Activated naive CD8-positive, alpha-beta T cell (primary cell): ENCODE measurements around the gene ZNF853.
"Not testable (repeated sequence)": the region's sequence is repeated elsewhere in the genome, so short reads cannot be mapped to it uniquely, and the experiment has no call there.

ENCODE experiments used
- H3K27ac Mint-ChIP-seq: one replicate; pipeline ENCODE4 v1.8.0; 2021; ENCODE audit warnings: mixed read lengths
- H3K27me3 Mint-ChIP-seq: one replicate; pipeline ENCODE4 v1.8.0; 2021; ENCODE audit warnings: mixed read lengths
- H3K36me3 Mint-ChIP-seq: one replicate; pipeline ENCODE4 v1.8.0; 2021; ENCODE audit warnings: mixed read lengths
- H3K4me1 Mint-ChIP-seq: one replicate; pipeline ENCODE4 v1.8.0; 2021; ENCODE audit warnings: low read depth, mixed read lengths
- H3K4me3 Mint-ChIP-seq: one replicate; pipeline ENCODE4 v1.8.0; 2021; ENCODE audit warnings: mild to moderate bottlenecking, mixed read lengths
- H3K9me3 Mint-ChIP-seq: one replicate; pipeline ENCODE4 v1.8.0; 2021; ENCODE audit warnings: low read depth, mixed read lengths

The ZNF853 gene

DNA sequence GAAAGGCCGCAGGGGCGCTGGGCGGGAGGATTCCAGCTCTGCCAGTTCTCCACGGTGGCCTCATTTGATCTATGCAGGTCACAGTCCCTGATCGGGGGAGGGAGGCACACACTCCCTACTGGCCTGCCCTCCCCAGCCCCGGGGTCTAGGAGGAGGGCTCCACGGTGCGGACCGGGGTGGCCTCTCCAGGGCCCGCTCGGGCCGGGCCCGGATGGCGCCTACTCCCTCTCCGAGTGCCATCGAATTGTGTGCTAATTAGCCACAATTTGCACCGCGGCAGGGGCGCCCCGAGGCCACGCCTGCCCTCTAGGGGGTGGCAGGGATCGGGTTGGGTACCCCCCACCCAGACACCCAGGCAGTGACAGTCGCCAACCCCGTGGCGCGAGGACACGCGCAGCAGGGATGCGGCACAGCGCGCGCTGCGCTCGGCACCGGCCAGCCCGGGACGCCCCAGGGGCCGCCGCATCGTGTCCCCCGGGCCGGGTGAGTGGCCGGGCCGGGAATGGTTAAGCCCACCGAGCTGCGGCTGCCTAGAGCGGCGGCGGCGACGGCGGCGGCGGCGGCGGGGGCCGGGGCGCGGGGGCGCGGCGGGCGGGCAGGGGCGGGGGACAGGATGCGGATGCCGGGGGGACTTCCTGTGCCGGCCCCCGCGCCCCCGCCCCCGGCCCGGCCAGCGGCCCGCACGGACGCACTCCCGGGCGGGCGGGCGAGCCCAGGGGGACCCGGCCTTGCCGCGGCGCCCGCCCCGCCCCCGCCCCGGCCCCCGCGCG is at the start of gene ZNF853:
Gene ZNF853 (plus strand): TSS at position 658 of the 770 bp plus-strand sequence. CDS start 565 bp downstream, outside the sequence.
- Mint-ChIP-seq H3K36me3 (no peaks in the 10 kb centered on the region), H3K4me3 (peak within 1 kb of the TSS; percentile 87), H3K27me3 (no peaks in the 10 kb centered on the region), H3K27ac (peak within 1 kb of the TSS; percentile 79), H3K4me1 (peaks cover 25% of the 10 kb centered on the region), H3K9me3 (no peaks in the 10 kb centered on the region)

DNA sequence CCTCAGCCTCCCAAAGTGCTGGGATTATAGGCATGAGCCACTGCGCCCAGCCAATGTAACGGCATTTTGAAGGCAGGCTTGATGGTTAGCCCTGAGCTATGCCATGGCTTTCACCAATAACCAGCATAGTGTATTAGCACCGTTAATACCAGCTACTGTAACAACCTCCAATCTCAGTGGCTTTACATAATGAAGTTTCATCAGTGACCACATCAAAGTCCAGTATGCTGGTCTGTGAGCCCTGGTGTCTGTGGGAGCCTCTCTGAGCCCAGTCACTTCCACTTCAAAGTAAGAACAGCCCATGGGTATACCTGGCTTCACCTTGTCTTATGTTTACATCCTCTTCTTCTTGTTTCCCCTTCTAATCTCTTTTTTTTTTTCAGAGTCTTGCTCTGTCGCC is 49.8 kb upstream of the ZNF853 start:
- Mint-ChIP-seq H3K36me3 (no peaks in the 10 kb centered on the region), H3K4me1 (no peaks in the 10 kb centered on the region), H3K27ac (no peak overlapping the region), H3K27me3 (no peaks in the 10 kb centered on the region), H3K4me3 (no peak overlapping the region), H3K9me3 (no peaks in the 10 kb centered on the region)

DNA sequence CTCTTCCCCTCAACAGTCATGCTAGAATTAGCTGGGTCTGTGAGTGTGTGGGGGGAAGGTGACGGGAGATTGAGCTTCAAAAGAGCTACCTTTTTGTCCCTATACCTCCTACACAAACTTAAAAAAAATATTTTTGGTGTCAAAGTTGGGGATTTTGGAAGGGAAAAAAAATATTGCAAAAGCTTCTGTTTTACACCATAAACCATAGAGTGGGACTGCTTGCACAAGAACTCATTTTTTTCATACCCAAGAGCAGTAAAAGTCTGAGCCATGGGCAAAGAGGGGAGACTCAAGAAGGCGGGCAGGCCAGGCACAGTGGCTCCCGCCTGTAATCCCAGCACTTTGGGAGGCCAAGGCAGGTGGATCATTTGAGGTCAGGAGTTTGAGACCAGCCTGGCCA is 47.5 kb upstream of the ZNF853 start:
- no peak overlapping the region for H3K27ac Mint-ChIP-seq
- no peaks in the 10 kb centered on the region for H3K27me3 Mint-ChIP-seq
- H3K36me3 Mint-ChIP-seq, result no peaks in the 10 kb centered on the region
- H3K9me3 Mint-ChIP-seq, result no peaks in the 10 kb centered on the region
- no peak overlapping the region for H3K4me3 Mint-ChIP-seq
- no peaks in the 10 kb centered on the region for H3K4me1 Mint-ChIP-seq

DNA sequence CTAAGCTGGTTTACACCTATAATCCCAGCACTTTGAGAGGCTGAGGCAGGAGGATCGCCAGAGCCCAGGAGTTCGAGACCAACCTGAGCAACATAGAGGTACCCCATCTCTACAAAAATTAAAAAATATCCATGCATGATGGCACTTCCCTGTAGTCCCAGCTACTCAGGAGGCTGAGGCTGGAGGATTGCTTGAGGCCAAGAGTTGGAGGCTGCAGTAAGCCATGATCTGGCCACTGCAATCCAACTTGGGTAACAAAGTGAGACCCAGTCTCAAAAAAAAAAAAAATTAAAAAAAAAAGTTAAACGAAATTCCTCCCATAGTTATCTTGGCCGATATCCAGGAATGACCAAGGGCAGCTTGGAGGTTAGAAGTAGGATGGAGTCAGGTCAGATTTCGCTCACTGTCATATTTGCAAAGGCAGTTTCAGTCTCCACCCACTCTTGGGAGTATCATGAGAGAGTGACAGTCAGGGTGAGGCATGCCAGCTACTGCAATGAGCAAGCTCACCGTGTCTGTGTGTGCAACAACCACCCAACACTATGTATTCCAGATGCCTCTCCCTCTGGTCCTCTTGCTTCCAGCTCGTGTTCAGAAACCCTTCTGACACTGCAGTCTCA is 44.1 kb upstream of the ZNF853 start:
- H3K9me3 Mint-ChIP-seq, result no peaks in the 10 kb centered on the region
- no peaks in the 10 kb centered on the region for H3K36me3 Mint-ChIP-seq
- H3K27me3 Mint-ChIP-seq, result no peaks in the 10 kb centered on the region
- no peaks in the 10 kb centered on the region for H3K4me1 Mint-ChIP-seq
- H3K4me3 Mint-ChIP-seq, result no peak overlapping the region
- H3K27ac Mint-ChIP-seq, result no peak overlapping the region

DNA sequence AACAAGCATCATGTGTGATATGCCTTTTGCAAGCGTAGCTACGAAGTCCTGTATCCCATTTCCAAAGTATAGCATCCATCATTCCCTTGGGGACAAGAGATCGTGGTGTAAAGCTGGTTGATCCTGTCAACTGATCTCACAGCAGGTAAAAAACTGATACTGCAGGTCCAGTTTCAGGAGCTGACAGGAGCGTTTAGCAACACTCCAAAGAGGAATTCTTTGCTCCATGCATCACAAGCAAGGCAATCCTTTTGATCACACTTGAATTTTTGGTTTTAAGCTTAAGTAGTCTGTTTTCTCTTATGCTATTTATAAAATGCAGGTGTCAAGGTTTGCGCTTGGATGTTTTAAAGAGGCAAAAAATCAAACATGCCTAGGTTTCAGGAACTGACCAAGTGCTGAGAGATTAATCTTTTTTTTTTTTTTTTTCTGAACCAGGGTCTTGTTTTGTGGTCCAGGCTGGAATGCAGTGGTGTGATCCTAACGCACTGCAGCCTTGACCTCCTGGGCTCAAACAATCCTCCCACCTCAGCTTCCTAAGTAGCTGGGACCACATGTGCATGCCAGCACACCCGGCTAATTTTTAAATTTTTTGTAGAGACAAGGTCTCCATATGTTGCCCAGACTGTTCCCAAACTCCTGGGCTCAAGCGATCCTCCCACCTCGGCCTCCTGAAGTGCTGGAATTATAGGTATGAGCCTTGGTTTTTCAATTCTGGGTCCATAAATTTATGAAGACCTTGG is 40.0 kb upstream of the ZNF853 start:
- peaks cover 3% of the 10 kb centered on the region for H3K36me3 Mint-ChIP-seq
- no peak overlapping the region for H3K27ac Mint-ChIP-seq
- H3K4me3 Mint-ChIP-seq, result peak overlapping the region; percentile 78
- peaks cover 13% of the 10 kb centered on the region for H3K4me1 Mint-ChIP-seq
- no peaks in the 10 kb centered on the region for H3K9me3 Mint-ChIP-seq
- H3K27me3 Mint-ChIP-seq, result no peaks in the 10 kb centered on the region

DNA sequence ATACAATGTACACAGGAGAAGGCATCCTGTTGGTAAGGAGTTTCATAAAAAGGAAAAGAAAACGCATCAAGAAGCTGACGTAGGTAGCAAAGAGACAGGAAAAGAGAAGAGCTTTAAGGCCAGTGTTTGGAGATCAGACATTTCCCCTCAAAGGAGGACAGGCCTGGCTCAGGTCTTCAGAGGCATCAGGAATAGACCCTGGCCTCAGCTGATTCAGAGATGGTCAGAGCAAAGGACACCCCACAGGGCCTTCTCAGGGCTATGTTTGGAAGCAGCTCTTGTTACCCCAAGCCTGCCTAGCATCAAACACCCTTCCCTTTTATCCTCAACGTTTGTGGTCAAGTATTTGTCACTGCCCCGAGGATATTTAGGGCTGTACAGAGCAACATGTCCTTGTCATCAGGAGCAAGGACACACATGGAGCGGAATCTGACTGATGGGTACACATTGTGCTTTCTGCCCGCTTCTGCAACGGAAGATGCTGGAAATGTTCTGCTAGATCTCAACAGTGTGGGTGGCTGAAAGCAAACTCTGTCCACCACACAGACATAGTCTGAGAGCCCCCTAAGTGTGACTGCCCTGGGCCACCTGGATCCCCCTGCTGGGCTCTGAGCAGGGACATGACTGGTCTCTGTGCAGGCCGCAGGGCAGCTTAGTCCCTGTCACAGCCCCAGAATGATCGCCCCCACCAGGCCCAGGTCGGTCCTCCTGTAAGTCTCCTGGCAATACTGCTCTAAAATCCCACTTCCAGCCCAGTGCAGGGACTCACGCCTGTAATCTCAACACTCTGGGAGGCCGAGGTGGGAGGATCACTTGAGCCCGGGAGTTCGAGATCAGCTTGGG is 39.2 kb upstream of the ZNF853 start:
- H3K4me3 Mint-ChIP-seq, result peak overlapping the region; percentile 78
- H3K36me3 Mint-ChIP-seq, result peaks cover 6% of the 10 kb centered on the region
- peaks cover 13% of the 10 kb centered on the region for H3K4me1 Mint-ChIP-seq
- H3K9me3 Mint-ChIP-seq, result no peaks in the 10 kb centered on the region
- H3K27me3 Mint-ChIP-seq, result no peaks in the 10 kb centered on the region
- peak overlapping the region; percentile 70 for H3K27ac Mint-ChIP-seq

DNA sequence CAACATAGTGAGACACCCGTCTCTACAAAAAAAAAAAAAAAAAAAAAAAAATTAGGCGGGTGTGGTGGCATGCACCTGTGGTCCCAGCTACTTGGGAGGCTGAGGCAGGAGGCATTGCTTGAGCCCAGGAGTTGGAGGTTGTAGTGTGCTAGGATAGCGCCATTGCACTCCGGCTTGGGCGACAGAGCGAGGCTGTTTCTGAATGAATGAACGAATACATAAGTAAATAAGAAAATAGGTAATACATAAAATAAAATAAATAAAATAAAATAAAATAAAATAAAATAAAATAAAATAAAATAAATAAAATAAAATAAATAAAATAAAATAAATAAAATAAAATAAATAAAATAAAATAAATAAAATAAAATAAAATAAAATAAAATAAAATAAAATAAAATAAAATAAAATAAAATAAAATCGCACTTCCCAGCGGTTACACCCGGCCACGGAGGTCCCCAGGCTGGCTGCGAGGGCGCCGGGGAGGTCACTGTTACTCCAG is 38.5 kb upstream of the ZNF853 start:
- peak overlapping the region; percentile 73 for H3K27ac Mint-ChIP-seq
- H3K36me3 Mint-ChIP-seq, H3K9me3 Mint-ChIP-seq, H3K27me3 Mint-ChIP-seq: not testable (repeated sequence)
- peaks cover 13% of the 10 kb centered on the region for H3K4me1 Mint-ChIP-seq
- peak overlapping the region; percentile 78 for H3K4me3 Mint-ChIP-seq

DNA sequence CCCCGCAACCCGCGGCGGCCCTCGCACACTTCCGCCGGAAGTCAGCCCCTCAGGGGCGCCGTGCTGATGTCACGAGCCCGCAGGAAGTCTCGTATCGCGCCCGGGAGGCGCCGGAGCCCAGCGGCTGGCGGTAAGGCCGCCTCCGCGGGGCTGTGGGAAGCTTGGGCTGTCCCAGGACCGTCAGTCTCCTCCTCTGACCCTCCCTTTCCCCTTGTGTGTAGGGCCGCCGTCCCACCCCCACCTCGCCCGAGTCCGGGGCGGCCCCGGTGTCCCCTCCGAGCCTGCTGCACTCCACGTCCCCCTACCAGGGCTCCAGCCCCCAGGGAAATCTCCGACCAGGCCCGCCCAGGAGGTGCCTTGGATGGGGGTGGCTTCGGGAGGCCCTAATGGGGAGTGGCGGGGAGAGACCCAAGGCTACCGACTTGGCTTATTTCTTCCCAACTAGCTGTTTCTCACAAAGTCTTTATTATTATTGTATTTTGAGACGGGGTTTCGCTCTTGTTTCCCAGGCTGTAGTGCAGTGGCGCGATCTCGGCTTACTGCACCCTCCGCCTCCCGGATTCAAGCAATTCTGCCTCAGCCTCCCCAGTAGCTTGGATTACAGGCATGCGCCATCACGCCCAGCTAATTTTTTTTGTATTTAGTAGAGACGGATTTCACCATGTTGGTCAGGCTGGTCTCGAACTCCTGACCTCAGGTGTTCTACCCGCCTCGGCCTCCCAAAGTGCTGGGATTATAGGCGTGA is 37.9 kb upstream of the ZNF853 start, which contains the start of gene ZDHHC4:
Gene ZDHHC4 (plus strand): TSS at position 86 of the 745 bp plus-strand sequence. CDS start 3,108 bp downstream, outside the sequence.
- peak within 1 kb of the TSS; percentile 86 for H3K27ac Mint-ChIP-seq
- H3K36me3 Mint-ChIP-seq, result peaks cover 7% of the 10 kb centered on the region
- peak within 1 kb of the TSS; percentile 87 for H3K4me3 Mint-ChIP-seq
- H3K9me3 Mint-ChIP-seq, result no peaks in the 10 kb centered on the region
- H3K4me1 Mint-ChIP-seq, result peaks cover 13% of the 10 kb centered on the region
- H3K27me3 Mint-ChIP-seq, result no peaks in the 10 kb centered on the region

DNA sequence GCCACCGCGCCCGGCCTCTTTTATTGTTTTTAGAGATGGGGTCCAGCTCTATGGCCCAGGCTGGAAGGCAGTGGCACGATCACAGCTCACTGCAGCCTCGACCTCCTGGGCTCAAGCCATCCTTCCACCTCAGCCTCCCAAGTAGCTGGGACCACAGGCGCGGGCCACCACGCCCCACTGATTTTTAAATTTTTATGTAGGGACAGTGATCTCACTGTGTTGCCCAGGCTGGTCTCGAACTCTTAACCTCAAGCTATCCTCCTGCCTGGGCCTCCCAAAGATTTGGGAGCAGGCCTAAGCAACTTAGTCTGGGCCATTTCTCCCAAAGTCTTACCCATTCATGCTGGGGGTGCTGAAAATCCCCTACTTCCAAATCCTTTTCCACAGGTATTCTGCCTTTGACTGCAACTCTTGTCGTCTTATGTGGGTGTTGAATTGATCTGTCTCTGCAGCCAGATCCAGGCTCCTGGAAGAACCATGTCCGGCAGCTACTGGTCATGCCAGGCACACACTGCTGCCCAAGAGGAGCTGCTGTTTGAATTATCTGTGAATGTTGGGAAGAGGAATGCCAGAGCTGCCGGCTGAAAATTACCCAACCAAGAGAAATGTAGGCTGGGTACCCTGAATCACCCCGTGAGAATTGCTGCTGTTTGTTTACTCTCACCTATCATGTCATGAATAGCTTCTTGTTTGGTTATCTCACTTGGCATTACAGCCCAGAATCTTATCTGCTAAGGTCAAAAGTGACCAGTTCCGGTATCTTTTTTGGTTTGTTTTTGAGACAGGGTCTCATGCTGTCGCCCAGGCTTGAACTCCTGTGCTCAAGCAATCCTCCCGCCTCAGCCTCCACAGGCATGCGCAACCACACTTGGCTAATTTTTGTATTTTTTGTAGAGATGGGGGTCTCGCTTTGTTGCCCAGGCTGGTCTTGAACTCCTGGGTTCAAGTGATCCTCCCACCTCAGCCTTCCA is 37.0 kb upstream of the ZNF853 start:
- Mint-ChIP-seq H3K4me3 (peak overlapping the region; percentile 87), H3K9me3 (no peaks in the 10 kb centered on the region), H3K36me3 (peaks cover 7% of the 10 kb centered on the region), H3K27ac (peak overlapping the region; percentile 86), H3K27me3 (no peaks in the 10 kb centered on the region), H3K4me1 (peaks cover 13% of the 10 kb centered on the region)

DNA sequence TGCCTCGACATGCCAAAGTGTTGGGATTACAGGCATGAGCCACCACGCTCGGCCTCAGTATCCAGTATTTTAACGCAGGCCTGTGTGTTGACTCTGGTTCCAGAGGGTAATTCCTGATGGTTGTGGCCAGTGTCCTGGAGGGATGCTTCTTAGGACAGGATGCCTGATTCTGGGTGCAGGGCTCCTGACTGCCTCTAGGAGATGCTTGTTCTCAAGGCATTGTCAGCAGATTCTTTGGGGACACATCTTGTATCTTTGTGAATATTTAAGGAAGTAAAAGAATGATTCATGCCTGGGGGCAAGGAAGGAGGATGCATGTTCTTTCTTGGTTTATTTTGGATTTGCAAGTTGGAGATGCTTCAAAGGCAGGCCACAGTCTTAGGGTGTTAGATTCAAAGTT is 36.0 kb upstream of the ZNF853 start:
- Mint-ChIP-seq H3K4me1 (peaks cover 13% of the 10 kb centered on the region), H3K36me3 (peaks cover 7% of the 10 kb centered on the region), H3K4me3 (peak overlapping the region; percentile 87), H3K27ac (peak overlapping the region; percentile 86), H3K9me3 (no peaks in the 10 kb centered on the region), H3K27me3 (no peaks in the 10 kb centered on the region)

DNA sequence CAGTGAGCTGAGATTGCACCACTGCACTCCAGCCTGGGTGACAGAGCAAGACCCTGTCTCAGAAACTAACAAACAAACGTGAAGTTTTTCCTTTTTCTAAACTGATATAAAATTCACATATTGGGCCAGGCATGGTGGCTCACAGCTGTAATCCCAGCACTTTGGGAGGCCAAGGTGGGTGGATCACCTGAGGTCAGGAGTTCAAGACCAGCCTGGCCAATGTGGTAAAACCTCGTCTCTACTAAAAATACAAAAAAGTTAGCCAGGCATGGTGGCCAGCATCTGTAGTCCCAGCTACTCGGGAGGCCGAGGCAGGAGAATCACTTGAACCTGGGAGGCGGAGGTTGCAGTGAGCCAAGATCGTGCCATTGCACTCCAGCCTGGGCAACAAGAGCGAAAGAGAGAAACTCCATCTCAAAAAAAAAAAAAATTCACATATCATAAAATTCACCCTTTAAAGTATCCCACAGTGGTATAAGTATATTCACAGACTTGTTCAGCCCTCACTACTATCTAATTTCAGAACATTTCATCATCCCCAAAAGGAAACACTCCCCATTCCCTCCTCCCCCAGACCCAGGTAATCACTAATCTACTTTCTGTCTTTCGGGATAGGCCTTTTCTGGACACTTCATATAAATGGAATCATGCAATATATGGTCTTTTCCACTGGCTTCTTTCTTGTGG is 29.5 kb upstream of the ZNF853 start:
- H3K36me3 Mint-ChIP-seq, H3K9me3 Mint-ChIP-seq, H3K4me3 Mint-ChIP-seq, H3K4me1 Mint-ChIP-seq, H3K27ac Mint-ChIP-seq, H3K27me3 Mint-ChIP-seq: not testable (repeated sequence)

DNA sequence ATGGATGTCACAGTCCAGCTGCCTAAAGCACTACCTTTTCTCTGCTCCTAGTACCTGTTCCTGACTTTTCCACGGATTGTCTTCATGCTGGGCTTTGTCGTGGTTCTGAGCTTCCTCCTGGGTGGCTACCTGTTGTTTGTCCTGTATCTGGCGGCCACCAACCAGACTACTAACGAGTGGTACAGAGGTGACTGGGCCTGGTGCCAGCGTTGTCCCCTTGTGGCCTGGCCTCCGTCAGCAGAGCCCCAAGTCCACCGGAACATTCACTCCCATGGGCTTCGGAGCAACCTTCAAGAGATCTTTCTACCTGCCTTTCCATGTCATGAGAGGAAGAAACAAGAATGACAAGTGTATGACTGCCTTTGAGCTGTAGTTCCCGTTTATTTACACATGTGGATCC is 26.8 kb upstream of the ZNF853 start:
- H3K36me3 Mint-ChIP-seq, result peaks cover 4% of the 10 kb centered on the region
- no peaks in the 10 kb centered on the region for H3K27me3 Mint-ChIP-seq
- H3K9me3 Mint-ChIP-seq, result no peaks in the 10 kb centered on the region
- peak overlapping the region; percentile 77 for H3K4me3 Mint-ChIP-seq
- H3K27ac Mint-ChIP-seq, result peak overlapping the region; percentile 54
- peaks cover 18% of the 10 kb centered on the region for H3K4me1 Mint-ChIP-seq
